IPS DF 19.7 (cell line): ENCODE measurements around the gene CBFA2T3.

Source experiments
- DNase-seq: peaks from one replicate; pipeline ENCODE4 v3.0.0-alpha.2; 2013; ENCODE audit warnings: low read depth, low spot score

The CBFA2T3 gene

GRCh38 chr16:88840600-88841215 is 136.3 kb downstream of the CBFA2T3 start:
- no peak for DNase-seq

GRCh38 chr16:88839745-88840599 is 137.0 kb downstream of the CBFA2T3 start:
- DNase-seq: no peak

GRCh38 chr16:88839026-88839529 is 137.9 kb downstream of the CBFA2T3 start:
- DNase-seq: no peak

GRCh38 chr16:88838566-88838965 is 138.4 kb downstream of the CBFA2T3 start:
- DNase-seq: no peak

- no peak for DNase-seq
Observed at GRCh38 chr16:88837806-88838205, 139.2 kb downstream of the CBFA2T3 start.

- DNase-seq: no peak
Observed at GRCh38 chr16:88836791-88837190, 140.2 kb downstream of the CBFA2T3 start.

- no peak for DNase-seq
Observed at GRCh38 chr16:88835818-88836217, 141.2 kb downstream of the CBFA2T3 start.

- no peak for DNase-seq
Observed at GRCh38 chr16:88835383-88835782, 141.6 kb downstream of the CBFA2T3 start.

- DNase-seq: no peak
Observed at GRCh38 chr16:88834670-88835069, 142.3 kb downstream of the CBFA2T3 start.

GRCh38 chr16:88833086-88833485 is 143.9 kb downstream of the CBFA2T3 start:
- no peak for DNase-seq

GRCh38 chr16:88831838-88832237 is 145.2 kb downstream of the CBFA2T3 start:
- DNase-seq: no peak

GRCh38 chr16:88830783-88831182 is 146.2 kb downstream of the CBFA2T3 start:
- no peak for DNase-seq

GRCh38 chr16:88830258-88830657 is 146.7 kb downstream of the CBFA2T3 start:
- DNase-seq: no peak

GRCh38 chr16:88828711-88829110 is 148.3 kb downstream of the CBFA2T3 start:
- no peak for DNase-seq

GRCh38 chr16:88827727-88828126 is 149.3 kb downstream of the CBFA2T3 start:
- DNase-seq: no peak

GRCh38 chr16:88826070-88826840 is 150.8 kb downstream of the CBFA2T3 start:
- no peak for DNase-seq

- DNase-seq: no peak
Observed at GRCh38 chr16:88825146-88825545, 151.9 kb downstream of the CBFA2T3 start.
